Measurements from ENCODE around the gene DPYD.
A peak's percentile ranks its signal among the peaks of the same experiment; 100 is the strongest.

The DPYD gene

DNA sequence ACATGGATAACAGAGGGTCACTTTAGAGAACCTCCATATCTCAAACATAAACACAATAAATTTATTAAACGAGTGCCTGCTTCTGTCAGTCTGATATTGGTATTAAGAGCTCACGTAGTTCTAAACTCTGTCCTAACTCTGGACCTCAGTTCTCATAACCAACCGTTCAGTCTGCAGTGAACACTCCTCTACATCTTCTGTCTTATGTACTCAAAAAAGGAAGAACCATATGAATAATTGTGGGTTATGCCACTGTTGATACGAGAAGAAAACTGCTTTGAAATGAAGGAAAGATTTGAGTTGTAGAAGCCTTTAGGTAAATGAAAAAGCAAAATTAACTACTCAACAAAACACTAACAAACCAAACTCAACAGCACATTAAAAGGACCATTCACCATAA, 53.7 kb downstream of the DPYD start:
- Histone ChIP-seq H3K4me3 (ENCODE audit: severe bottlenecking) (no peak overlapping the region), H3K4me1 (ENCODE audit: insufficient read depth, poor library complexity, severe bottlenecking) (no peaks in the 10 kb centered on the region), H3K36me3 (ENCODE audit: low read depth) (no peaks in the 10 kb centered on the region), H3K9me3 (ENCODE audit: severe bottlenecking) (no peaks in the 10 kb centered on the region), H3K27ac (ENCODE audit: poor library complexity, severe bottlenecking) (no peak overlapping the region), H3K27me3 (ENCODE audit: insufficient read depth, poor library complexity, severe bottlenecking) (no peaks in the 10 kb centered on the region)
- no peak for DNase-seq (ENCODE audit: low spot score)
- no peak for TF ChIP-seq CTCF (IDR thresholded peaks at IDR 0.05; ENCODE audit: poor library complexity, severe bottlenecking)
- no peak for ATAC-seq (ENCODE audit: low read depth)

DNA sequence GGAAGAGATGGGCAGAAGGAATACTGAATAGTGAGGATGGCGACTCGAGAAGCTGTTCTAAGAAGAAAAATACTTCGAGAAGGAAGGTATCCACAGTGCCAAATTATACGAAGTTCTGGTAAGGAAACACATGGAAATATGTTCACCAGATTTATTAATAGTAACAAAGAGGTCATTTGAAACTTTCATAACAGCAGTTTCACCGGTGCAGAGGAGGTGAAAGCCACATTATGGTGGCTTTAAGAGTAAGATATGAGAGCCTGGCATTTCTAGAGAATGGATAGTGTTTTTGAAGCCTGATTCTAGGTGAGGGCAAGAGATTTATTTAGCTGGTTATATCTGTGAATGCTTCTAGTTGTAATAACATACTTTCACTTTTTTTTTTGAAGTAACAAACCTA, 56.2 kb downstream of the DPYD start:
- no peak for TF ChIP-seq CTCF (IDR thresholded peaks at IDR 0.05; ENCODE audit: poor library complexity, severe bottlenecking)
- H3K4me3 ChIP-seq (ENCODE audit: severe bottlenecking): no peak overlapping the region
- ATAC-seq (ENCODE audit: low read depth) (no peak), DNase-seq (ENCODE audit: low spot score) (no peak)
- no peaks in the 10 kb centered on the region for H3K9me3 ChIP-seq (ENCODE audit: severe bottlenecking)
- H3K4me1 ChIP-seq (ENCODE audit: insufficient read depth, poor library complexity, severe bottlenecking): no peaks in the 10 kb centered on the region
- H3K27ac ChIP-seq (ENCODE audit: poor library complexity, severe bottlenecking): no peak overlapping the region
- H3K36me3 ChIP-seq (ENCODE audit: low read depth): no peaks in the 10 kb centered on the region
- H3K27me3 ChIP-seq (ENCODE audit: insufficient read depth, poor library complexity, severe bottlenecking): no peaks in the 10 kb centered on the region

- no peak for DNase-seq (ENCODE audit: low spot score)
- Histone ChIP-seq H3K4me1 (ENCODE audit: insufficient read depth, poor library complexity, severe bottlenecking) (peaks cover 21% of the 10 kb centered on the region), H3K27me3 (ENCODE audit: insufficient read depth, poor library complexity, severe bottlenecking) (no peaks in the 10 kb centered on the region), H3K9me3 (ENCODE audit: severe bottlenecking) (no peaks in the 10 kb centered on the region), H3K36me3 (ENCODE audit: low read depth) (no peaks in the 10 kb centered on the region; the same call in 1 of the 2 replicates), H3K27ac (ENCODE audit: poor library complexity, severe bottlenecking) (no peak overlapping the region), H3K4me3 (ENCODE audit: severe bottlenecking) (no peak overlapping the region)
- ATAC-seq (ENCODE audit: low read depth): no peak
- no peak for TF ChIP-seq CTCF (IDR thresholded peaks at IDR 0.05; ENCODE audit: poor library complexity, severe bottlenecking)
Observed at GRCh38 chr1:97853221-97853620, 67.6 kb downstream of the DPYD start.

- no peak for TF ChIP-seq CTCF (IDR thresholded peaks at IDR 0.05; ENCODE audit: poor library complexity, severe bottlenecking)
- no peaks in the 10 kb centered on the region for H3K9me3 ChIP-seq (ENCODE audit: severe bottlenecking)
- H3K4me1 ChIP-seq (ENCODE audit: insufficient read depth, poor library complexity, severe bottlenecking): peaks cover 21% of the 10 kb centered on the region
- no peaks in the 10 kb centered on the region; the same call in 1 of the 2 replicates for H3K36me3 ChIP-seq (ENCODE audit: low read depth)
- ATAC-seq (ENCODE audit: low read depth) (peak; percentile 95), DNase-seq (ENCODE audit: low spot score) (no peak)
- H3K27me3 ChIP-seq (ENCODE audit: insufficient read depth, poor library complexity, severe bottlenecking): no peaks in the 10 kb centered on the region
- peak overlapping the region; percentile 78 for H3K27ac ChIP-seq (ENCODE audit: poor library complexity, severe bottlenecking)
- no peak overlapping the region for H3K4me3 ChIP-seq (ENCODE audit: severe bottlenecking)
Observed at GRCh38 chr1:97849345-97850340, 71.2 kb downstream of the DPYD start.

DNA sequence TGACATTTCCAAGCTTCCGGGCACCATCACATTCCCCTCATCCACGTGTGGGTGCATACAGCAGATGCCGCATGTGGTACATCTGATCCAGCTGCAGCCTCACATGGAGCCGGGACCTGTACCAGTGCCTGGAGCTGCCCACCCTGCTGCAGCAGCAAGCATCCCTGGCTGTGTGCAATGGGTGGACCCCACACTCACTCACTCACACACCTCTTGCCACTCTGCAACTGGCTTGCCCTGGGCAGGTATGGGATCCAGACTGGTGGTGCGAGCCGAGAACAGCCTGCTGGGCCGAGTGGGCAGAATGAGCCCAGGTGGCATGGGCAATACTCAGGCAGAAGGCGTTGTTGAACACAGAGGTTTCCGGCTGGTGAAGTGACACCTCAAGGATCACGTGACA, 75.0 kb downstream of the DPYD start:
- no peaks in the 10 kb centered on the region for H3K9me3 ChIP-seq (ENCODE audit: severe bottlenecking)
- DNase-seq (ENCODE audit: low spot score) (no peak), ATAC-seq (ENCODE audit: low read depth) (no peak)
- no peak overlapping the region for H3K4me3 ChIP-seq (ENCODE audit: severe bottlenecking)
- no peaks in the 10 kb centered on the region for H3K27me3 ChIP-seq (ENCODE audit: insufficient read depth, poor library complexity, severe bottlenecking)
- H3K27ac ChIP-seq (ENCODE audit: poor library complexity, severe bottlenecking): no peak overlapping the region
- H3K36me3 ChIP-seq (ENCODE audit: low read depth): no peaks in the 10 kb centered on the region; the same call in 1 of the 2 replicates
- no peak for TF ChIP-seq CTCF (IDR thresholded peaks at IDR 0.05; ENCODE audit: poor library complexity, severe bottlenecking)
- H3K4me1 ChIP-seq (ENCODE audit: insufficient read depth, poor library complexity, severe bottlenecking): peaks cover 19% of the 10 kb centered on the region

Measured in RWPE2 (cell line).